Stomach (tissue), 4 donors: ENCODE results near the gene ALG1L2.
"Not testable (repeated sequence)": the region's sequence is repeated elsewhere in the genome, so short reads cannot be mapped to it uniquely, and the experiment has no call there.

Experiments
- CTCF ChIP-seq, 7 experiments: fragments of 450-650 bp in 4 of 7; fragments of 200-600 bp in 3 of 7; sonication (generic) in 3 of 7; IDR thresholded peaks; one replicate each; pipeline ENCODE4 v1.5.1; 2016 to 2019; ENCODE audit warnings: antibody characterized with exemption in 7 of 7, control low read depth in 2 of 7, mild to moderate bottlenecking in 1 of 7
- POLR2AphosphoS5 ChIP-seq, 3 donors: sonication (generic); formaldehyde crosslinking; IDR thresholded peaks; one replicate each; pipeline ENCODE4 v1.6.1; 2016; ENCODE audit warnings: antibody characterized with exemption in 3 of 3

GRCh38 chr3:130108836-130109585, 27.4 kb downstream of the ALG1L2 start:
- not testable (repeated sequence) for TF ChIP-seq CTCF, POLR2AphosphoS5 (IDR thresholded peaks at IDR 0.05)
